HepG2 (cell line): ENCODE measurements around the gene CABLES1. TPM values are rescaled to one million over a fixed set of nuclear protein-coding genes. Genes with fewer than 3 reads are reported as not detected.

Experiments
- ATF1 ChIP-seq: IDR thresholded peaks from 2 replicates; pipeline ENCODE4 v1.6.1; 2016; ENCODE audit warnings: mild to moderate bottlenecking, control low read depth
- CEBPB ChIP-seq: IDR thresholded peaks from 2 replicates; pipeline ENCODE4 v1.6.1; 2011; ENCODE audit warnings: low read depth, low read length, improper control_type of control experiment, borderline replicate concordance
- EEA1 ChIP-seq: sonication (generic); formaldehyde crosslinking; IDR thresholded peaks from 2 replicates; pipeline ENCODE4 v1.5.1; 2020; ENCODE audit warnings: mild to moderate bottlenecking, missing genetic modification reagents, borderline replicate concordance
- ELF3 ChIP-seq: IDR thresholded peaks from 2 replicates; pipeline ENCODE4 v1.6.1; 2016; ENCODE audit warnings: missing genetic modification reagents, missing compliant biosample characterization
- ETV5 ChIP-seq: IDR thresholded peaks from 2 replicates; pipeline ENCODE4 v1.6.1; 2018; ENCODE audit warnings: missing biosample characterization, missing genetic modification reagents, inconsistent platforms, borderline replicate concordance
- GLI4 ChIP-seq: sonication (generic); formaldehyde crosslinking; IDR thresholded peaks from 2 replicates; pipeline ENCODE4 v1.5.1; 2020; ENCODE audit warnings: missing genetic modification reagents, mild to moderate bottlenecking, moderate library complexity, borderline replicate concordance
- HDAC1 ChIP-seq: sonication (generic); formaldehyde crosslinking; IDR thresholded peaks from 2 replicates; pipeline ENCODE4 v1.5.1; 2020; ENCODE audit warnings: mild to moderate bottlenecking, missing genetic modification reagents
- JUNB ChIP-seq: sonication (generic); formaldehyde crosslinking; IDR thresholded peaks from 2 replicates; pipeline ENCODE4 v1.8.0; 2022; ENCODE audit warnings: missing genetic modification reagents, mild to moderate bottlenecking, borderline replicate concordance
- KAT7 ChIP-seq: IDR thresholded peaks from 2 replicates; pipeline ENCODE4 v1.6.1; 2018; ENCODE audit warnings: borderline replicate concordance, missing compliant biosample characterization
- LBX2 ChIP-seq: sonication (generic); formaldehyde crosslinking; IDR thresholded peaks from 2 replicates; pipeline ENCODE4 v1.5.0; 2020; ENCODE audit warnings: missing genetic modification reagents, mild to moderate bottlenecking, borderline replicate concordance
- MAX ChIP-seq: IDR thresholded peaks from 2 replicates; pipeline ENCODE4 v1.6.1; 2012; ENCODE audit warnings: inconsistent platforms
- MEIS2 ChIP-seq: sonication (generic); formaldehyde crosslinking; IDR thresholded peaks from 2 replicates; pipeline ENCODE4 v1.9.0; 2021; ENCODE audit warnings: mild to moderate bottlenecking, missing genetic modification reagents
- PHF21A ChIP-seq: sonication (generic); formaldehyde crosslinking; IDR thresholded peaks from 2 replicates; pipeline ENCODE4 v1.5.0; 2020; ENCODE audit warnings: mild to moderate bottlenecking, missing genetic modification reagents
- RBM22 ChIP-seq: fragments of 200-400 bp; formaldehyde crosslinking; optimal IDR thresholded peaks from 2 replicates; pipeline ENCODE3; 2017; ENCODE audit warnings: mild to moderate bottlenecking, low read length, moderate library complexity
- RCOR2 ChIP-seq: IDR thresholded peaks from 2 replicates; pipeline ENCODE4 v1.6.1; 2016; ENCODE audit warnings: missing biosample characterization, missing genetic modification reagents
- RXRA ChIP-seq: sonication (generic); formaldehyde crosslinking; IDR thresholded peaks from 2 replicates; pipeline ENCODE4 v1.5.1; 2020; ENCODE audit warnings: missing genetic modification reagents
- STAT6 ChIP-seq: sonication (generic); formaldehyde crosslinking; IDR thresholded peaks from 2 replicates; pipeline ENCODE4 v1.4.0; 2020; ENCODE audit warnings: missing genetic modification reagents, mild to moderate bottlenecking, borderline replicate concordance
- TFAP4 ChIP-seq: sonication (generic); IDR thresholded peaks from 2 replicates; pipeline ENCODE4 v1.6.1; 2016; ENCODE audit warnings: low read depth, borderline replicate concordance
- ZFP36L1 ChIP-seq: sonication (generic); formaldehyde crosslinking; IDR thresholded peaks from 2 replicates; pipeline ENCODE4 v1.8.0; 2022; ENCODE audit warnings: mild to moderate bottlenecking, missing genetic modification reagents, moderate library complexity
- ZFX ChIP-seq: sonication (generic); formaldehyde crosslinking; IDR thresholded peaks from 2 replicates; pipeline ENCODE4 v1.4.0; 2020; ENCODE audit warnings: mild to moderate bottlenecking, low read depth, missing genetic modification reagents, moderate library complexity
- ZNF143 ChIP-seq: sonication (generic); formaldehyde crosslinking; IDR thresholded peaks from 2 replicates; pipeline ENCODE4 v1.4.0; 2020; ENCODE audit warnings: missing genetic modification reagents
- ZNF20 ChIP-seq: sonication (generic); formaldehyde crosslinking; IDR thresholded peaks from 2 replicates; pipeline ENCODE4 v1.4.0; 2020; ENCODE audit warnings: mild to moderate bottlenecking, moderate library complexity, missing genetic modification reagents
- ZNF207 ChIP-seq: fragments of 450-650 bp; IDR thresholded peaks from 2 replicates; pipeline ENCODE4 v1.6.1; 2016; ENCODE audit warnings: antibody characterized with exemption, borderline replicate concordance
- ZNF350 ChIP-seq: sonication (generic); formaldehyde crosslinking; IDR thresholded peaks from 2 replicates; pipeline ENCODE4 v1.4.0; 2020; ENCODE audit warnings: mild to moderate bottlenecking, low read depth, missing genetic modification reagents, borderline replicate concordance
- ZNF468 ChIP-seq: sonication (generic); formaldehyde crosslinking; IDR thresholded peaks from 2 replicates; pipeline ENCODE4 v1.8.0; 2022; ENCODE audit warnings: mild to moderate bottlenecking, moderate library complexity, missing genetic modification reagents
- ZNF577 ChIP-seq: sonication (generic); formaldehyde crosslinking; IDR thresholded peaks from 2 replicates; pipeline ENCODE4 v1.4.0; 2020; ENCODE audit warnings: mild to moderate bottlenecking, low read depth, missing genetic modification reagents, borderline replicate concordance
- ZSCAN21 ChIP-seq: sonication (generic); formaldehyde crosslinking; IDR thresholded peaks from 2 replicates; pipeline ENCODE4 v1.8.0; 2022; ENCODE audit warnings: mild to moderate bottlenecking, missing genetic modification reagents, moderate library complexity, borderline replicate concordance
- polyA plus RNA-seq, 8 experiments: library from polyadenylated mRNA; depleted of rRNA in 3 of 8; stranded (reverse) in 7 of 8; unstranded in 1 of 8; fragments of >200 nt; fragmentation: Illumina TruSeq in 4 of 8; extraction: Trizol in 4 of 8; gene quantifications; 2 replicates each; pipeline versions ENCODE4 v1.2.1 to v1.2.3, GENCODE V29; 2011 to 2016; ENCODE audit warnings: low read depth in 4 of 8, missing spikeins in 1 of 8, mixed read lengths in 1 of 8; ENCODE audit not compliant: insufficient read depth in 1 of 8
- total RNA-seq, 5 experiments: library from RNA; depleted of rRNA; stranded (reverse); fragments of >200 nt; fragmentation: Illumina TruSeq; extraction: Trizol; gene quantifications; 2 replicates each; pipeline ENCODE4 v1.2.3, GENCODE V29; 2016; ENCODE audit warnings: low read depth in 1 of 5

CABLES1 gene
- total and polyA plus RNA-seq, 2 of the 13 experiments (the other 11 are each of a cell fraction or from before 2014, with no cell fraction given): 14.7 to 25.8 TPM

- TF ChIP-seq KAT7 (CRISPR knock-in tag) (no peak), RBM22 (no peak), ELF3 (peak; percentile 61), ZFP36L1 (CRISPR knock-in tag) (no peak), RXRA (peak; percentile 13; the same call in 1 of the 2 replicates), JUNB (no peak), ZNF350 (CRISPR knock-in tag) (peak; percentile 39; the same call in 1 of the 2 replicates), EEA1 (CRISPR knock-in tag) (no peak), MAX (peak; percentile 37), STAT6 (CRISPR knock-in tag) (0 out of 2 replicates have a peak, but pooled peaks have one; percentile 20), ZNF20 (CRISPR knock-in tag) (no peak), ZSCAN21 (CRISPR knock-in tag) (no peak), MEIS2 (CRISPR knock-in tag) (no peak), HDAC1 (peak; percentile 32), ZNF468 (CRISPR knock-in tag) (no peak), ETV5 (peak; percentile 73), ZNF577 (CRISPR knock-in tag) (no peak), ATF1 (CRISPR knock-in tag) (no peak), RCOR2 (CRISPR knock-in tag) (no peak), LBX2 (CRISPR knock-in tag) (no peak), ZNF143 (CRISPR knock-in tag) (no peak), CEBPB (no peak), PHF21A (CRISPR knock-in tag) (peak; percentile 58), GLI4 (CRISPR knock-in tag) (no peak), TFAP4 (peak; percentile 93), ZFX (CRISPR knock-in tag) (no peak), ZNF207 (no peak)
Observed at GRCh38 chr18:23259701-23260681, 124.7 kb downstream of the CABLES1 start (continued).
